NCI-H510A (cell line): ENCODE data around the gene DEFB132.
A peak's percentile ranks its signal among the peaks of the same experiment; 100 is the strongest.
"Not testable (repeated sequence)": the region's sequence is repeated elsewhere in the genome, so short reads cannot be mapped to it uniquely, and the experiment has no call there.

ENCODE experiments used
- DNase-seq: peaks from one replicate; lab custom pipeline; 2025; lab: John Stamatoyannopoulos, UW

Gene DEFB132, protein sequence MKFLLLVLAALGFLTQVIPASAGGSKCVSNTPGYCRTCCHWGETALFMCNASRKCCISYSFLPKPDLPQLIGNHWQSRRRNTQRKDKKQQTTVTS

GRCh38 chr20:257419-257818, at the start of gene DEFB132:
Gene DEFB132 (plus strand): TSS chr20:257724. CDS start chr20:257779, 55 bp downstream.
- DNase-seq, result no peak

DNA sequence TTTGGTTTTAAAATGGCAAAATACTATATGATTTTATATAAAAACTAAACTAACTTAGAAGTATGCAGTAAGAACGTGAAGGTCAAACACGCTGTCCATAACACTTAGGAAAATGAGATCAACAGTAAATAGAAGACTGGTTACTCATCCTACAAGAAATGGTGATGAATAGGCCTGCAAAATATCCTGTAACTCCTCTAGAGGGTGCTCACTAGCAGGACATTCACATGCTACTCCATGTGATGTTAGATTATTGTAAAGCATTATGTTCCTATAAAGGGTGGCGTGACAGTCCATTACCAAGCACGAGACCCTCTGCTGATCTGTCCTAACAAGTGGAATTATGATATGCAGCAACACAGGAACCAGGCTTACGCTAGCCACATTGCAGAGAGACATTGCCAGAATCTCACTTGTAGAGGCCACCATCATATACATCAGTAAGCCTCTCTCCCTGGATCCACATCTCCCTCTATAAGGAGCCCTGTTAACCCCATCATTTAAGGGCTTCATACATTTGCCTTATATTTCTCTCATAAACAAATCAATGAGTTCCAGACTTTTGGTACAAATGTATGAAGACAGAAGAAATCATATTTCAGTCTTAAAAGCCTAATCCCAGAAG, 48.5 kb upstream of the DEFB132 start:
- peak; percentile 4 for DNase-seq

DNA sequence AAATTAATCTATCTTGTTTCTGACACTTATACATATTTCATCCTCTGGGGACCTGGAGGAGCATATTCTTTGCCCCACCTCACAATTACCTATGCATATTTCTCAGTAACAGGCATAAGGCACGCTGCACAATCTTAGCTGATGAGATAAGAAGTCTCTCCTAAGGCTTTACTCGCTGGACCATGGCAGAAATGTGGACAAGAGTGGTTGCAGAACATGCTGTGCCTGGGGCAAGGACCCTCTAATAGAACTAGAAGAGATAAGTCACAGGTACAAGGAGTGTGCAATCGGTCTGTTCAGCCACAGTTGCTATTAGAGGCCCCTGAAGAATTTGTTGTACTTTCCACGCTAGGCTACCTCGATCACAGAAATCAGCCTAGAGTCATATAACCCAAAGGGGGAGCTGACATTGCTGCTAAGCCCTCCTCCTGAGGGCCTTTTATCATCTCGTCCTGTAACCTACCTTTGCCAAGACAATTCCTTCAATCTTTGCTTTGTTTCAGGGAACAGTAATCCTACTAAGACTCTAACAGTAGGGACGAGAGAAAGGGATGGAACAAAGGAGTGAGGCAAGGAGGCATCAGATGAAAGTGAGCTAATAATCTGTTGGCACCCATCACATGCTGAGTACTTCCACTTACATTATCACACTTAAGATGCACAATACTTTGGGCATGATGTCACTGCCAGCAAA, 46.6 kb upstream of the DEFB132 start:
- no peak for DNase-seq

DNA sequence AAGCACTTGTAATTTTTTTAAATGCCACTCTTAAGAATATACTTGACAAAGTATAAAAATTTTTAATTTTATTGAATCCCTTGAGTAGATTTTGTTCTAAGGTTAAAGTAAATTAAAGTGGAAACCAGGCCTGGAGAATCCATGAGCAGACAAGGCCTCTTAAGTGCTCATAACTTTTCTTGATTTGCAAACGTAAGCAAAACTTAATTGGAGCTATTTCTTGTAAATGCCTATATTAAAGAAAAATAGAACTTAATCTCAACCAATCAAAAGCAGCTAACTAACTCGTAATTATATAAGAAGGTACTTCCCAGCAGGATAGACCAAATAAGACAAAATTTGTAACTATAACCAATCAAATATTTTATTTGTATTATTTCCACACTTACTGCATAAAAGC, 43.1 kb upstream of the DEFB132 start:
- no peak for DNase-seq

DNA sequence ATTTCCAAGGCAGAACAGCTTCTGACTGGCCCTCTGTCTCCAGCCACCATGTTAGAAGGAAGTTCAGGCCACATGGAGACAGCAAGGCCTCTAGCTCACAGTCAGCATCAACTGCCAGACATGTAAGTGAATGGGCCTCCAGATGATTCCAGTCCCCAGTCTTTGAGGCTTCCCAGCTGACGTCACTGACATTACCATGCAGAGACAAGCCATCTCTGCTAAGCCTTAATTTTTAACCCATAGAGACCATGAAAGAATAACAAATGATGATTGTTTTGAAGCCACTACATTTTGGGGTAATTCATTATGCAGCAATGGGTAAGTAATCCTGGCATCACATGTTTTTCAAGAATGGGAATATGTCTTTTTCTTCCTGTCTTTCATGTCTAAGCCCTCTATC, 41.7 kb upstream of the DEFB132 start:
- no peak for DNase-seq

GRCh38 chr20:217266-217665, 40.3 kb upstream of the DEFB132 start:
- DNase-seq, result no peak

- no peak for DNase-seq
Observed at GRCh38 chr20:219290-220115, 38.0 kb upstream of the DEFB132 start.

DNA sequence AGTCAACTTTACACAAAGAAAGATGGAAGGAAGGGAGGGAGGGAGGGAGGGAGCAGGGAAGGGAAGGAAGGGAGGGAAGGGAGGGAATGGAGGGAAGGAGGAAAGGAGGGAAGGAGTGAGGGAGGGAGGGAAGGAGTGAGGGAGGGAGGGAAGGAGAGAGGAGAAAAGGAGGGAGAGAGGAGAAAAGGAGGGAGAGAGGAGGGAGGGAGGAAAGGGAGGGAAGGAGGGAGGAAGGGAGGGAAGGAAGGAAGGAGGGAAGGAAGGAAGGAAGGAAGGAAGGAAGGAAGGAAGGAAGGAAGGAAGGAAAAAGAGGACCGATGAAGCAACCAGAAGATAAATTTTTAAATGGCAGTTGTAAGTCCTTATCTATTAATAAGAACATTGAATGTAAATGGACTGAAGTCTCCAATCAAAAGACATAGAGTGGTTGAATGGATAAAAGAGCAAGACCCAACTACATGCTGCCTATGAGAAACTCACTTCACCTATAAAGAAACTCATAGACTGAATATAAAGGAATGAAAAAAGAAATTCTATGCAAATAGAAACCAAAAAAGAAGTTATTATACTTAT, 36.2 kb upstream of the DEFB132 start:
- DNase-seq, result no peak

DNA sequence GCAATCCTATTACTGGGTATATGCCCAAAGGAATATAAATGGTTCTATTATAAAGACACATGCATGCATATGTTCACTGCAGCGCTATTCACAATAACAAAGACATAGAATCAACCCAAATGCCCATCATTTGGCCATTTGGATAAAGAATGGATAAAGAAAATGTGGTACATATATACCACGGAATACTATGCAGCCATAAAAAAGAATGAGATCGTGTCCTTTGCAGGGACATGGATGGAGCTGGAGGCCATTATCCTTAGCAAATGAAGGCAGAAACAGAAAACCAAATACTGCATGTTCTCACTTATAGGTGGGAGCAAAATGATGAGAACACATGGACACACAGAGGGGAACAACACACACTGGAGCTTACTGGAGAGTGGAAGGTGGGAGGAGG, 31.6 kb upstream of the DEFB132 start:
- not testable (repeated sequence) for DNase-seq

GRCh38 chr20:226958-227357, 30.6 kb upstream of the DEFB132 start, which contains the start of gene DEFB129:
Gene DEFB129 (plus strand): TSS chr20:227258. CDS start chr20:227289, 31 bp downstream.
- no peak for DNase-seq

GRCh38 chr20:227439-228105, 30.0 kb upstream of the DEFB132 start:
- no peak for DNase-seq

DNA sequence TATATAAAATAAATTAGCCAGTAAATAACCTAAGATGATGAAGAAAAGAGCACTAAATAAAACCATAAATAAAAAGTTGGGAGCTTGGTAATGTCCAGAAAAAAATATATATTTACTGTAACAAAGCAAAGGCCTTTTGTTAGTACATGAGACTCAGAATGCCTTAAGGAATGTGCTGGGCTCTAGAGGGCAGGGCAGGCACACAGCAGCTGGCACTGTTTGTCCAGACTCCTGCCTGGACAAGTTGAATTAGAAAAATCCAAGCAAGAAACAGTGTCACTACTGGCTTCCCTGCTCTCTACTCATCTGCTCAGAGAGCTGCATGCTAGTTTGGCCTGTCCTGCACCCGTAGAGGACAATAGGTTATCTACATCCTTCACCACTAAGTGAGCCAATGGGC, 21.6 kb upstream of the DEFB132 start:
- DNase-seq, result no peak

- DNase-seq, result no peak
Observed at GRCh38 chr20:237489-237888, 20.0 kb upstream of the DEFB132 start.

- no peak for DNase-seq
Observed at GRCh38 chr20:237929-238328, 19.6 kb upstream of the DEFB132 start.

DNA sequence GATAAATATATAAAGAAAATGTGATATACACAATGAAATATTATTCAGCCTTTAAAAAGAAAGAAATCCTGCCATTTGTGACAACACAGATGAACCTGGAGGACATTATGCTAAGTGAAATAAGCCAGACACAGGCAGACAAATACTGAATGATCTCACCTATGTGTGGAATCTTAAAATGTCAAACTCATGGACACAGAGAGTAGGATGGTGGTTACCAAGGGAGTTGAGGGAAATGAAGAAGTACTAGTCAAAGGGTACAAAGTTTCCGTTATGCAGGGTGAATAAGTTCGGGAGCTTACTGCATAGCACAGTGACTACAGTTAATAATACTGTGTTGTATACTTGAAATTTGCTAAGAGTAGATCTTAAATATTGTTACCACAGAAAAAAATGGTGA, 14.6 kb upstream of the DEFB132 start:
- no peak for DNase-seq

- no peak for DNase-seq
Observed at GRCh38 chr20:251354-251753, 6.2 kb upstream of the DEFB132 start.

DNA sequence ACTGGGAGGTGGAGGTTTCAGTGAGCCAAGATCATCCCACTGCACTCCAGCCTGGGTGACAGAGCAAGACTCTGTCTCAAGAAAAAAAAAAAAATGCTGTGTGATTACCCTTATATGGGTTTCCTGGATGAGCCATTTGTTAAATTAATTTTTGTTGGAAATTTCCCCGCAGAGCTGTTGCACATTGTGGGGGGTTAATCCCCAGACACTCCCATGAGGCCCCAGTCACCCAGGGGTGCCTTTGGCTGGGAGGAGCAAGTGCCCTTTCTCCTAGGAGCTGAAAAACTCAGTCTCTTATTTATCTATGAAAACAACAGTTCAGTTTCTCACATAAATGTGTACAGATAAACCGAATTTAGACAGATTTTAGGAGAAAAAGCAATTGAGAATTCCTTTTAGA, 4.7 kb upstream of the DEFB132 start:
- DNase-seq, result no peak

- not testable (repeated sequence) for DNase-seq
Observed at GRCh38 chr20:253447-253846, 4.1 kb upstream of the DEFB132 start.

- DNase-seq, result no peak
Observed at GRCh38 chr20:258269-258858, 840 bp downstream of the DEFB132 start.

DNA sequence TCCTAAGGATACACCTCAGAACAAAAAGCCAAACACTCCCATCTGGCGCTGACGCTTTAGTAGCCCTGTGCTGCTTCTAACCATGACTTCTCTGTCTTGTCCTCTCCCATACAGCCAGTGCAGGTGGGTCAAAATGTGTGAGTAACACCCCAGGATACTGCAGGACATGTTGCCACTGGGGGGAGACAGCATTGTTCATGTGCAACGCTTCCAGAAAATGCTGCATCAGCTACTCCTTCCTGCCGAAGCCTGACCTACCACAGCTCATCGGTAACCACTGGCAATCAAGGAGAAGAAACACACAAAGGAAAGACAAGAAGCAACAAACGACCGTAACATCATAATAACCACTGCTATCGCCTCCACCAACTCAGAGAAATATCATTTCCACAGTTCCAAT, 1.4 kb downstream of the DEFB132 start:
- DNase-seq, result no peak

GRCh38 chr20:259981-260380, 2.5 kb downstream of the DEFB132 start:
- no peak for DNase-seq
